ENCODE data around the gene IFNB1.
A peak's percentile ranks its signal among the peaks of the same experiment; 100 is the strongest.

IFNB1 gene

DNA sequence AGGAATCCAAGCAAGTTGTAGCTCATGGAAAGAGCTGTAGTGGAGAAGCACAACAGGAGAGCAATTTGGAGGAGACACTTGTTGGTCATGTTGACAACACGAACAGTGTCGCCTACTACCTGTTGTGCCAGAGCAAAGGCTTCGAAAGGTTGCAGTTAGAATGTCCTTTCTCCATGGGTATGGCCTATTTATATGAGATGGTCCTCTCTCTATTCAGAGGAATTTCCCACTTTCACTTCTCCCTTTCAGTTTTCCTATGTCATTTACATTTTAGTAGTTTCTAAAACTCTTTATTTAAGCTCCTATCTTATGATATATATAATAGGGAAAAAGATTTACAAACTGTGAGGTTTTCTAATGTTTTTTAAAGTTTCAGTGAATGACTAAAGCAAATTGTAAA, at the start of gene IFNB1:
Gene IFNB1, minus strand, starts transcription at position 162 of the 400 bp plus-strand sequence. Its CDS starts 73 bp downstream, at position 89.
- no peak for DNase-seq

GRCh38 chr9:21121595-21122251, 44.0 kb upstream of the IFNB1 start:
- DNase-seq: no peak

- DNase-seq: no peak
Observed at GRCh38 chr9:21121079-21121478, 43.3 kb upstream of the IFNB1 start.

DNA sequence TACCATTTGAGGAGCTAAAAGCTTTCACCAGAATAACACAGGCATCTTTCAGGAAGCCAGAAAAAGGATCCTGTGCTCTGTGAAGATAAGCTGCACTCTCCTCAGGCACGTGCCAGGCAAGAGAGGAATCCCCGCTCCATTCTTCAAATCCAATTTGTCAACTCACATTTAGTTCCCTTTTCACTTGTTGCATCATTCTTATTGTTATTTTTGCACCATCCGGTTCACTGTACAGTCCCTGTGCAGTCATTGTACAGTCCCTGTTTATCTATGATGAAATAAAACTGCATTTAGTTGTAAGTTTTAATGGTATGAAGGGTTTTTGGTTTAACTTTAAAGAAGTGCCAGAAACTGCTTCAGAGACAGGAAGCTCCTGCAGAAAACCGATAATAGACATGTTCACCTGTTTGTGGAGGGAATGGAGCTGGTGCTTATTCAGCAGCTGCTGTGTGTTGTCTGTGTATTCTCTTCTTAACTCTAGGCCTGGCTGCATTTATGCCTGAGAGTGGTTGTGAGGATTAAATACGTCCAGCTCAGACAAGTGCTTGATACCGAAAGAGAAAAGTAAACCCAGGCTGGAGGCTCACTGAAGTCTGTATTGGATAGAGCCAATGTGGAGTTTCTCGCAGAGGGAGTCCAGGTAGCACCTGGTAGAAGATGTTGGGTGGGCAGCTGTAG, 41.5 kb upstream of the IFNB1 start:
- DNase-seq: peak; percentile 63

DNA sequence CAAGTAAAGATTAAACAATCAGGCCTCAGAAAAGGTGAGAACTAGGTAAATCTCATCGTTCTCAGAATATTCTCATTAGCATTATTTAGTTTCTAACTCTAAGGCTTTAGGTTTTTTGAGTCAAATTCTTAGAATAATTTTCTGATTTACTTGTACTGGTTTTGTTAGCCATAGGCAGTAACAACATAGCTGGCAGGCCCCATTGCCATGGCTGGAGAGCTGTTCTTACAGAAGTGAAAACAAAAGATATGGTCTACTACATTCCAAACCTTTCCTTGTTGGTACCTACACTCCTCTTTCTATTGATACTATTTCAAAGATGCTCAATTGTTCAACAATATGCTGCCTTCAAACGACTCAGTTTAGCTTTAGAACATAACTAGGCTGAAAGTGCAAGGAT, 36.6 kb upstream of the IFNB1 start:
- no peak for DNase-seq

DNA sequence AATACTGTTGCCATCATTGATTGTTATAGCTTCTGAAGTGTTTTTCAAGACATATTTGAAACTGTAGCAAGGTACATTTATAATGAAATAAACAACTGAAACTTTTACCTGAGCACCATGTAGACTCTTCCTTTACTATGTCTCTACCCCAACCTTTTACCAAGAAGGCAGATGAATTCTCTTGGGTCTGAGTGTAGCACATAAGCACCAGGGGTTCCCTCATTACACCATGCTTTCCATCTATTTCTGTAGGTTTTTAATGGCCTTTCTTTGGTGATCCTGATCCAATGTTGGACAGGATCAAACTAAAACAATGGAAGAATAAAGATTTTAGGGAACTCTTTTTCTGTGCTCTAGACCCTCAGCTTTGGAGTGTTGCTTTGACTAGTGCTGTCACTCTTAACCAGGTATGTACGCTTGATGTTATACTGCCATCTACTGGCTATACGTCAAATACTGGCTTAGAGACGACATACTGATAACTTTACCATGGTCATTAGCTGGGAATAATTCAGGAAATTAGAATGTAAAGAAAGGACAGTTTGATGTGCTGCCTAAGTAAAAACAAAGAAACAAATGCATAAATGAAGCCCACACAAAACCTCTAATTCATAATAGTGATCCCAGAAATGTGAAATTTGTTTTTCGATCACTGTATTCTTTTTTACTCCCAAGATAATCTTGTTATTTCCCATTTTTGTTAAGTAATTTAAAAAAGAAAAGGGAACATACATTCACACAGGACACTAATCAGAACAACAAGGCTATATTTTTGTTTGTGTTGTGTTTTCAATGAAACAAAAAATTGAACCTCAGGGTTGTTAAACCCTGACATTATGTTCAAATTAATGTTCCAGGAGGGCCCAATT, 33.2 kb upstream of the IFNB1 start:
- no peak for DNase-seq

- DNase-seq: peak; percentile 72
Observed at GRCh38 chr9:21104787-21105186, 27.0 kb upstream of the IFNB1 start.

GRCh38 chr9:21102305-21102704, 24.6 kb upstream of the IFNB1 start:
- DNase-seq: no peak

GRCh38 chr9:21097817-21098216, 20.1 kb upstream of the IFNB1 start:
- DNase-seq: no peak

- DNase-seq: no peak
Observed at GRCh38 chr9:21096901-21097255, 19.1 kb upstream of the IFNB1 start.

DNA sequence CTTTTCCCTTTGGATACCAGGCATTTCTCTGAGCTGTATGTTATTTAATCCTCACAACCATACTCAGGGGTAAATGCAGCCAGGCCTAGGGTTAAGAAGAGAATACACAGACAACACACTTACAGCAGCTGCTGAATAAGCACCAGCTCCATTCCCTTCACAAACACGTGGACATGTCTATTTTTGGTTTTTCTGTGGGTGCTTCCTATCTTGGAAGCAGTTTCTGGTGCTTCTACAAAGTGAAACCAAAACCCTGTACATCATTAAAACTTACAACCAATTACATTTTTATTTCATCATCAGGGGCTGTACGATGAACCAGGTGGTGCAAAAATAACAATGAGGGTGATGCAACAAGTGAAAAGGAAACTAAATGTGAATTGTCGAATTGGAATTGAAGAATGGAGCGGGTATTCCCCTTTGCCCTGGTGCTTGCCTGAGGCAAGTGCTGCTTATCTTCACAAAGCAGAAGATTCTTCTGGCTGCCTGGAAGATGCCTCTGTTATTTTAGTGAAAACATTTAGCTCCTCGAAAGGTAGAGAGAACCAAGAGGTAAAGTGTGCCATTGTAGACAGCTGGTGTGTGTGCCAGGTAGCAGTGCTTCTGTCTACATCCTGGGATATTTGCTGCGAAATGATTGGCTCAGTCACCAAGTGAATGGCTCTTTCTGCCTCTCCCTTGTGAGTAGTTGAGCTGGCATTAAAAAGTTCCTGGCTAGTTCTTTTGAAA, 18.6 kb upstream of the IFNB1 start:
- peak; percentile 24 for DNase-seq

DNA sequence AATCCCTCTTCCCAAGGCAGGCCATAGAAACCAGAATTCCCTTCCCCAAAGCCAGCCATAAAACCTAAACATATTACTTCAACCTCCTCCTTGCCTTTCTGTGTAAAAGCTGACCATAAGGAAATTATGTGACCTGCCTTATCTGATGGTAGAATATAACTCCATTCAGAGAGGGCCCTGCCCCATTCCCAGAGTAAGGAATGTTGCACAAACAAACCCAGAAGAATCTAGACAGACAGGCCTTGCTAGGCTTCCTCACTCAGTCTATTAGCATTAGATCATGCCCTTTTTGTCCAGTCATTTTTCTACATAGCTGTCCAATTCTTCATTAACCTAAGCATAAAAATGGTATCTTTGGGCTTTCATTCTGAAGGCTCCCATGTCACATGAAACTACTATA, 17.8 kb upstream of the IFNB1 start:
- DNase-seq: no peak

DNA sequence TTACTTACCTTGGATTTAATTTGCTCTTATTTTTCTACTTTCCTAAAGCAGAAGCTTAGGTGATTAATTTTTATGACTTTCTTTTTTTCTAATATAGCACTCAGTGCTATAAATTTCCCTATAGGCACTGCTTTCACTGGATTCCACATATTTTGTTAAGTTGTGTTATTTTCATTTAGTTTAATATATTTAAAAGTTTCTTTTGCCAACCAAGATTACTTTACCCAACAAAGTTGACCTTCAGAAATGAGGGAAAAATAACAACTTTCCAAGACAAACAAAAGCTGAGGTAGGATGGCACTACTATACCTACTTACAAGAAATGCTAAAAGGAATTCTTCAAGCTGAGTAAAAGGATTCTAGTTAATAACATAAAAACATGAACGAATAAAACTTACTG, 8.8 kb upstream of the IFNB1 start:
- no peak for DNase-seq

- DNase-seq: no peak
Observed at GRCh38 chr9:21085005-21085404, 7.3 kb upstream of the IFNB1 start.

GRCh38 chr9:21084242-21084850, 6.6 kb upstream of the IFNB1 start:
- DNase-seq: no peak

GRCh38 chr9:21082671-21083070, 4.9 kb upstream of the IFNB1 start:
- DNase-seq: no peak

DNA sequence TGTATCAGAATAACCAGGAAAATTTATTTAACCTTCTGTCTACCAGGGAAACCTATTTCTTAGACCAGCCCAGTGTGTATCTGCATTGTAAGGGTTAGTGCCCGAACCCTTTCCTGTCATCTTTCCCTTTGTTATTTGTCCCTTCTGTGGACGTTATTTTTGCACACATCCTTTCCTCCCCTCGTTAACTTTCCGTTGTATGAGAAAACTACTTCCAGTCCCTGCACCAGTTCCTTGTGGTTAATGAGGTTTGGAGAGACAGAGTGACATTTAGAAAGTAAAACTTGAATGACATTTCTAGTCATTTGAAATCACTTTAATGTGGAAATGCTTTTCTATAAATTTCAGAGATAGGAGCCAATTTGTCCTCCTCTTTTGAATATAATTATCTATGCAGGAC, 4.3 kb upstream of the IFNB1 start:
- peak; percentile 2 for DNase-seq

DNA sequence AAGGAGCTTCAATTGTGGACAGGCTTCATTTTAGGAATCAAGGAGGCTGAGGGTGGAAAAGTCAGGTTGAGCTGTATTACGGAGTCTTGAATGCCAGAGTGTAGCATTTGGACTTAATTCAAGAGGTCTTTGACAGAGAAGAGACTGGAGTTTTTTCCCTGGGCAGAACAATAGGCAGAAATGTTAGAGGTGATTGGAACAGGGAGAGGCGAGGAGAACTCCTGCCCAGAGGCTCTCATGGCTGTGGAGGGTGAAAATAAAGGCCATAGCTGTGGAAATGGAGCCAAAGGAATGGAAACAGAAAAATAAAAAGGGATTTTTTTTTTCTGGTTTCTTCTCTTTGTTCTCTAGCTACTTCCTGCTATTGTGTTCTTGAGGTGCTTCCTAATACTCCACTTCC, 3.7 kb upstream of the IFNB1 start:
- no peak for DNase-seq

GRCh38 chr9:21080793-21081192, 3.1 kb upstream of the IFNB1 start:
- no peak for DNase-seq

DNA sequence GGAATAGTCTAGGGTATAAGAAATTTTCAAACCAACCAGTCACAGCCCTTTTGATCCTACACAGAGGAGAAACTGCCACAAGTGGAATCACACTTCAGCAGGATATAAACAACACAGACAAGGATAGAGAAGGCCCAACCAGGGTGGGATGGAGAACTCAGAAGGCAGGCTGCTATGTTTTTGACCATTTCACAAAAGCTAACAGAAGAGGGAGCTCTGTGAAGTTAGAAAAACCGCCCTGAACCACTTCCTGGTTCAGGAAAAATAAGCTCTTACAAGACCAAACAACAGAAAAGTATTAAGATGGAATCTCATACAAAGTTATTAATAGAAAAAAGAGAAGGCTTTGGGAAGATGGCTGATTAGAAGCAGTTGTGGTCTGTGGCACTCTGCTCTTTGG, 960 bp upstream of the IFNB1 start:
- no peak for DNase-seq

DNA sequence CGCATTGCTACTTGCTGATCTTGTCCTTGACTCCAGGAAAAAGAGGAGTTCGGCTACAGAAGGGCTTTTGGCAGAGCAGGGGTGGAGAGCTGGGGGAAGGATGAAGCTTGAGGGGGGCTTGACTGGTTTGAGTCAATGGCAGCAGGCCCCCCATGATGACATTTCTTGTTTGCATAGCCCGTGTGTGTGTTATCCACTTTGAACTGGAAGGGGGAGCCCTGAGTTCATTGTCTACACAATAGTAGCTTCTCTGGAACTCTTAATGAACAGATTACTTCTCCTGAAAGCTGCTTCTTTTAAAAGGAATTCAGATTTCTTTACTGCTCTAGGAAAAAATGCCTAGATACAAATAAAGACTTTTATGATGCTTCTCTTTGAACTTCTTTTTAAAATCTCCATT, 2.3 kb downstream of the IFNB1 start:
- DNase-seq: no peak

DNA sequence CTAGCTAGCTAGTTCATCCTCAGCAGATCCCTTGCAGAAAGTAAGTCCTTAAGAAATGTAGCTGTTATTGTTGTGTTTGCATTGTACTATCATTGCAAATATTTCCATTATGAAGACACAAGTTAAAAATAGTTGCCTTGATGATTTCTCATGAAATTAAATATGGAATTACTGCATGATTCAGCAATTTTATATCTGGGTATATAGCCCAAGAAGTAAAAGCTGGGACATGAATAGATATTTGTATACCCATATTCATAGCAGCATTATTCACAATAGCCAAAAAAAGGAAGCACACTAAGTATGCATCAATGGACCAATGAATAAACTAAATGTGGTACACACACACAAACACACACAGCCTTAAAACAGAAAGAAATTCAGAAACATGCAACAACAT, 6.8 kb downstream of the IFNB1 start:
- DNase-seq: no peak

DNA sequence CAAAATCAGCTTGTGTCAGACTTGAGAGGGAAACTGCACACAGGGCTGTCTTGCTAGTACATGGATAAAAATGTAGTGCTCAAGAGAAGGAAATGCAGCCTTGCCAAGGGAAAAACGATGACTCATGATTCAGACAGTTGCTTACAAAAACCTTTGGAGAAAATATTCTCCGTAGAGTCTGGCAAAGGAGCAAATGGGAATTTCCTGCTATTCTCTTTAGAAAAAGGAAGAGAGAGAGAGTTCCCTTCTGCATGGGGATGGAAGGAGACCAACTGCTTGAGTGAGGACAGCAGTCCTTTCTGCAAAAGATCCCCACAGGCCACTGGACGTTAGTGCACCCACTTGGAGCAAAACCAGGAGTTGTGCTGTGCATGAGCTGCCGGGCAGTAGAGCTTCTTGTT, 7.6 kb downstream of the IFNB1 start:
- DNase-seq: no peak
